DOHH2 (cell line): Measurements from ENCODE around the gene CCND3.

Experiments used
- H3F3A ChIP-seq: fragments of 200-600 bp; sonication (generic), shearing (Covaris generic); 2 replicates; pipeline ENCODE4 v1.6.0; 2016; ENCODE audit warnings: antibody characterized with exemption, mild to moderate bottlenecking; ENCODE audit not compliant: control insufficient read depth, insufficient read depth
- H3K27ac ChIP-seq: fragments of 200-600 bp; sonication (generic); 2 replicates; pipeline ENCODE4 v1.5.1; 2014; ENCODE audit warnings: low read depth, mild to moderate bottlenecking, low read length, moderate library complexity
- H3K27me3 ChIP-seq: fragments of 200-600 bp; sonication (generic); 2 replicates; pipeline ENCODE4 v1.6.1; 2014; ENCODE audit warnings: mild to moderate bottlenecking, low read length, mixed read lengths; ENCODE audit not compliant: control insufficient read depth
- H3K36me3 ChIP-seq: fragments of 200-600 bp; sonication (generic); 2 replicates; pipeline ENCODE4 v1.6.1; 2014; ENCODE audit warnings: mild to moderate bottlenecking, low read length, moderate library complexity, mixed read lengths; ENCODE audit not compliant: control insufficient read depth
- H3K4me1 ChIP-seq: fragments of 200-600 bp; sonication (generic); 2 replicates; pipeline ENCODE4 v1.6.1; 2014; ENCODE audit warnings: mild to moderate bottlenecking, low read length, mixed read lengths; ENCODE audit not compliant: control insufficient read depth
- H3K4me2 ChIP-seq: fragments of 200-600 bp; sonication (generic); 2 replicates; pipeline ENCODE4 v1.6.0; 2014; ENCODE audit warnings: mild to moderate bottlenecking, low read length, moderate library complexity
- H3K4me3 ChIP-seq: fragments of 200-600 bp; sonication (generic); 2 replicates; pipeline ENCODE4 v1.5.1; 2014; ENCODE audit warnings: mild to moderate bottlenecking, low read length, mixed read lengths
- H3K79me2 ChIP-seq: fragments of 200-600 bp; sonication (generic); 2 replicates; pipeline ENCODE4 v1.6.1; 2014; ENCODE audit warnings: mild to moderate bottlenecking, low read length, mixed read lengths; ENCODE audit not compliant: control insufficient read depth
- H3K9me2 ChIP-seq: fragments of 200-600 bp; sonication (generic); replicated peaks from 2 replicates; pipeline ENCODE4 v1.6.1; 2014; ENCODE audit warnings: mild to moderate bottlenecking, low read length, mixed read lengths; ENCODE audit not compliant: control insufficient read depth
- H3K9me3 ChIP-seq: fragments of 200-600 bp; sonication (generic); 2 replicates; pipeline ENCODE4 v1.6.1; 2014; ENCODE audit warnings: antibody characterized with exemption, low read length, mixed read lengths; ENCODE audit not compliant: control insufficient read depth, insufficient read depth
- H4K20me1 ChIP-seq: fragments of 200-600 bp; sonication (generic); 2 replicates; pipeline ENCODE4 v1.6.0; 2014; ENCODE audit warnings: low read depth, mild to moderate bottlenecking, antibody characterized with exemption, low read length, moderate library complexity; ENCODE audit not compliant: control insufficient read depth, insufficient read depth
- CTCF ChIP-seq: fragments of 200-600 bp; sonication (generic); IDR thresholded peaks from one replicate; pipeline ENCODE4 v1.5.1; 2014; ENCODE audit warnings: antibody characterized with exemption, mild to moderate bottlenecking, low read depth, low read length; ENCODE audit not compliant: poor library complexity, severe bottlenecking
- EZH2phosphoT487 ChIP-seq: fragments of 200-600 bp; sonication (generic); IDR thresholded peaks from 2 replicates; pipeline ENCODE4 v1.6.1; 2017; ENCODE audit warnings: borderline replicate concordance, mild to moderate bottlenecking, antibody characterized with exemption, low read length, moderate library complexity, mixed read lengths

CCND3 gene

GRCh38 chr6:41964201-41964887, 22.7 kb upstream of the CCND3 start:
- Histone ChIP-seq H3K9me3 (no peaks in the 10 kb centered on the region), H3K36me3 (no peaks in the 10 kb centered on the region), H3K4me1 (no peaks in the 10 kb centered on the region), H3K9me2 (no peaks in the 10 kb centered on the region), H3K4me2 (no peak overlapping the region), H3K79me2 (no peaks in the 10 kb centered on the region), H3F3A (no peaks in the 10 kb centered on the region), H3K27me3 (no peaks in the 10 kb centered on the region), H3K4me3 (no peak overlapping the region), H4K20me1 (no peaks in the 10 kb centered on the region), H3K27ac (no peak overlapping the region)
- TF ChIP-seq EZH2phosphoT487 (no peak), CTCF (no peak)

GRCh38 chr6:41963371-41963770, 21.8 kb upstream of the CCND3 start:
- Histone ChIP-seq H4K20me1 (no peaks in the 10 kb centered on the region), H3K4me2 (no peak overlapping the region), H3K9me2 (no peaks in the 10 kb centered on the region), H3K36me3 (no peaks in the 10 kb centered on the region), H3K9me3 (no peaks in the 10 kb centered on the region), H3K27me3 (no peaks in the 10 kb centered on the region), H3K79me2 (no peaks in the 10 kb centered on the region), H3K4me3 (no peak overlapping the region), H3F3A (no peaks in the 10 kb centered on the region), H3K4me1 (no peaks in the 10 kb centered on the region), H3K27ac (no peak overlapping the region)
- no peak for TF ChIP-seq EZH2phosphoT487
- TF ChIP-seq CTCF, result no peak

DNA sequence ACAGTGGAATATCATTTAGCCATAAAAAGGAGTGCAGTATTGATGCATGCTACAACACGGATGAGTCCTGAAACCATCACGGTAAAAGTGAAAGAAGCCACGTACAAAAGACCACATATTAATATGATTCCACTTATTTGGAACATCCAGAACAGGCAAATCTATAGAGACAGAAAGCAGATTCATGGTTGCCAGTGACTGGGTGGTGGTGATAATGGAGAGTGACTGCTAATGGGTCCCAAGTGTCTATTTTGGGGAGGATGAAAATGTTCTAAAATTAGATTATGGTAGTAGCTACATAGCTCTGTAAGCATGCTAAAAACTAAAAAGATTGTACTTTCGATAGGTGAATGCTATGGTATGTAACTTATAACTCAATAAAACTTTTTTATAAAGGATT, 18.4 kb upstream of the CCND3 start:
- Histone ChIP-seq H3K4me3 (no peak overlapping the region), H4K20me1 (no peaks in the 10 kb centered on the region), H3K9me3 (no peaks in the 10 kb centered on the region), H3K27me3 (no peaks in the 10 kb centered on the region), H3K4me2 (no peak overlapping the region), H3F3A (0 out of 2 replicates have a peak, but pooled peaks cover 2% of the 10 kb centered on the region), H3K79me2 (no peaks in the 10 kb centered on the region), H3K27ac (no peak overlapping the region), H3K4me1 (no peaks in the 10 kb centered on the region), H3K36me3 (no peaks in the 10 kb centered on the region), H3K9me2 (no peaks in the 10 kb centered on the region)
- TF ChIP-seq EZH2phosphoT487, result no peak
- TF ChIP-seq CTCF, result no peak
